Omental fat pad (tissue), 4 donors: ENCODE measurements around the gene GPBP1. TPM values are rescaled to one million over a fixed set of nuclear protein-coding genes. Genes with fewer than 3 reads are reported as not detected.
"Not testable (repeated sequence)": the region's sequence is repeated elsewhere in the genome, so short reads cannot be mapped to it uniquely, and the experiment has no call there.

Experiments
- ATAC-seq: fragments of 150-250 bp; one replicate; pipeline ENCODE4 v1.9.1; 2016; ENCODE audit warnings: mild to moderate bottlenecking, moderate library complexity; ENCODE audit not compliant: low FRiP score
- DNase-seq: peaks from one replicate; pipeline ENCODE4 v3.0.0-alpha.2; 2019; ENCODE audit warnings: low spot score
- CTCF ChIP-seq, 3 donors: fragments of 450-650 bp; IDR thresholded peaks; one replicate each; pipeline ENCODE4 v1.5.1; 2016 to 2017; ENCODE audit warnings: antibody characterized with exemption in 3 of 3, mild to moderate bottlenecking in 3 of 3, moderate library complexity in 2 of 3
- total RNA-seq, 4 donors: library from RNA; depleted of rRNA; stranded (reverse); fragments of >200 nt; gene quantifications; one replicate each; pipeline ENCODE4 v1.1.0, GENCODE V29; 2016

Gene GPBP1
- total RNA-seq, 4 donors from 2014 or later: 56.1 to 99.0 (median 83.3) TPM

GRCh38 chr5:57157666-57158065 lies 16.2 kb upstream of the GPBP1 start:
- no peak for ATAC-seq
- no peak for DNase-seq
- no peak for TF ChIP-seq CTCF (IDR thresholded peaks at IDR 0.05)

DNA sequence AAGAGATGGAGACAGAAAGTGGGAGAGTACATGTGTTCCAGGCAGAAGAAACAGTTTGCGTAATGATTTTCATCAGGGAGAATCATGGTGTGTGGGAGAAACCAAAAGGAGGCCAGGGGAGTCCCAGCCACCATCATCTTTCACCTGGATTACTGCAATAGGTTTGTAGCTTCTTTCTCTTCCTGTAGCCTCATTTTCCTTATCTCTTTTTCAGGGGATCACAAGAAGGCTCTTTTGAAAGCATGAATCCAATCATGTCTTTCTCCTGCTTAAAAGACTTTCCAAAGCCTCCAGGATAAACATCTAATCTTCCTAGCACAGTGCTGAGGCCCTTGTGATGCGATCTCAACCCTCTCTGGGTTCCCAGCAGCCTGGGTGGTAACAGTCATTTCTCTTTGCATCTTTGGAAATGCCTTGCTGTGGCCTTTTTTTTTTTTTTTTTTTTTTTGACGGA lies 10.3 kb upstream of the GPBP1 start:
- DNase-seq (no peak), ATAC-seq (no peak)
- TF ChIP-seq CTCF (IDR thresholded peaks at IDR 0.05): no peak

DNA sequence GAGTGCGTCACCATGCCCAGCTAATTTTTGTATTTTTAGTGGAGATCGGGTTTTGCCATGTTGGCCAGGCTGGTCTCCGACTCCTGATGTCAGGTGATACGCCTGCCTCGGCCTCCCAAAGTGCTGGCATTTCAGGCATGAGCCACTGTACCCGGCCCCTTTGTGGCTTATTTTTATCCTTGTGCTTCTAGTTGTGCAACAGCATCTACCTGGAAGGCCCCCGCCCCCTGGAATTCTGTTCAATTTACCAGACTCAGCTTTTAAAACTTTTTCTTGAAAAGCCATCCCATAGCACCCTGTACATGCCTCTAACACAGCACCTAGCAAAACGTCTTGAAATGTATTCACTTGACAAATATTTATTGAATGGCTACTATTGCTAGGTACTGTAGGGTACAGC lies 9.7 kb upstream of the GPBP1 start:
- TF ChIP-seq CTCF (IDR thresholded peaks at IDR 0.05): no peak
- no peak for ATAC-seq
- DNase-seq: no peak

DNA sequence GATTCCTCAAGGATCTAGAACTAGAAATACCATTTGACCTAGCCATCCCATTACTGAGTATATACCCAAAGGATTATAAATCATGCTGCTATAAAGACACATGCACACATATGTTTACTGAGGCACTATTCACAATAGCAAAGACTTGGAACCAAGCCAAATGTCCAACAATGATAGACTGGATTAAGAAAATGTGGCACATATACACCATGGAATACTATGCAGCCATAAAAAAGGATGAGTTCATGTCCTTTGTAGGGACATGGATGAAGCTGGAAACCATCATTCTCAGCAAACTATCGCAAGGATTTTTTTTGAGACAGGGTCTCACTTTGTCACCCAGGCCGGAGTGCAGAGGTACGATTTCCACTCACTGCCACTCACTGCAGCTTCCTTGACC lies 8.7 kb upstream of the GPBP1 start:
- not testable (repeated sequence) for DNase-seq, ATAC-seq

DNA sequence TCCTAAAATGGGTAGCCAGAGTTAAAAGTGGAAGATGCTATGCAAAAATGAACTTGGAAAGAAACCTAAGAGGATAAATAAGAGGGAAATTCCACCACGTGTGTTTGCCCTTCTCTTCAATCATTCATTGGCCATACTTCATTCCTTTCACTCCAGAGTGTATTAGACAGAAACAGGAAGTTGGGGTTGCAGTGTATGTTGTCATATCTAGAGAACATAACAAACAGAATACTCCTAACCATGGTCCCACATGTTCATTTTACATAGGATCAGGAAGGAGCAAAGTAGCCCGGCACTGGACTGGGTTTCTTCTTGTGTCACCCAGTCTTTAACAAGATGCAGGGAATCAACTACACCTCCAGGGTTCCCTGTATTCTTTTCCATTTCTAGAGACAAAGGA lies 7.6 kb upstream of the GPBP1 start:
- ATAC-seq (no peak), DNase-seq (no peak)
- no peak for TF ChIP-seq CTCF (IDR thresholded peaks at IDR 0.05)

DNA sequence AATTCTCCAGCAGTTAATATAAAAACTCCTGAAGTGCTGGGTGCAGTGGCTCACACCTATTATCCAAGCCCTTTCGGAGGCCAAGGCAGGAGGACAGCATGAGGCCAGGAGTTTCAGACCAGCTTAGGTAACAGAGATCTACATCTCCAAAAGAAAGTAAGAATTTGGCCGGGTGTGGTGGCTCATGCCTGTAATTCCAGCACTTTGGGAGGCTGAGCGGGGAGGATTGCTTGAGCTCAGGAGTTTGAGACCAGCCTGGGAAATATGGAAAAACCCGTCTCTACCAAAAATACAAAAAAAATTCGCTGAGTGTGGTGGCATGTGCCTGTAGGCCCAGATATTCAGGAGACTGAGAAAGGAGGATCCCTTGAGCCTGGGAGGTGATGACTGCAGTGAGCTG lies 6.7 kb upstream of the GPBP1 start:
- DNase-seq: no peak
- no peak for TF ChIP-seq CTCF (IDR thresholded peaks at IDR 0.05)
- no peak for ATAC-seq

DNA sequence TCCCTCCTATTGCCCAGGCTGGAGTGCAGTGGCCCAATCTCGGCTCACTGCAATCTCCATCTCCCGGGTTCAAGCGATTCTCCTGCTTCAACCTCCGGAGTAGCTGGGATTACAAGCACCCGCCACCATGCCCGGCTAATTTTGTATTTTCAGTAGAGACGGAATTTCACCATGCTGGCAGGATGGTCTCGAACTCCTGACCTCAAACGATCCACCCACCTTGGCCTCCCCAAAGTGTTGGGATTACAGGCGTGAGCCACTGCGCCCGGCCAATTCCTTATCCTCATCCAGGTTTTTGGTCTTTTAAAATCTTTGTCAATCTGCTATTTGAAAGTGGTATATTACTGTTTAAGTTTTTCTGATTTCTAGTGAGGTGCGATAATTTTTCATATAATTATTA lies 3.7 kb upstream of the GPBP1 start:
- not testable (repeated sequence) for DNase-seq, ATAC-seq

DNA sequence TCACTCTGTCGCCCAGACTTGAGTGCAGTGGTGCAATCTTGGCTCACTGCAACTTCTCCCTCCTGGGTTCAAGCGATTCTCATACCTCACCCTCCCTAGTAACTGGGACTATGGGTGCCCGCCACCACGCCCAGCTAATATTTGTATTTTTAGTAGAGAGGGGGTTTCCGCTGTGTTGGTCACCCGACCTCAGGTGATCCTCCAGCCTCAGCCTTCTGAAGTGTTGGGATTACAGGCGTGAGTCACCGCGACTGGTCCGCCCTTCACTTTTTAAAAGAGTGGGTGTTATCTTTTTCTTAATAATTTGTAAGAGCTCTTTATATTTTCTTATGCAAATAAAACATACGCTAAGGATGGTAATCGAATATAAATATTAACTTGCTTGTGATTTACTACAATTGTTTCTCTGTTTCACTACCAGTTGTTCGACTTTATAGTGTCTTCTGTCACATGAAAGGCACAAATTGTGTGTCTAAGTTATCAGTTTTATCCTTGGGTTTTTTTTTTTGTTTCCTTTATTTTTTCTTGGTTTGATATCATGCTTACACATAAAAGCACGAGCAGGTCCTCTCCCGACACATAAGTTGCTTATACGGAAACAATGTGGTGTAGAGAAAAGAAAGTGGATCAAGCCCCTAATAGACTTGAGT lies 1.9 kb upstream of the GPBP1 start:
- no peak for ATAC-seq
- TF ChIP-seq CTCF (IDR thresholded peaks at IDR 0.05): no peak
- no peak for DNase-seq
